ENCODE data around the gene KCNK6. TPM values are rescaled to one million over a fixed set of nuclear protein-coding genes. Genes with fewer than 3 reads are reported as not detected.

The KCNK6 gene
- total and polyA plus RNA-seq, 10 of the 15 experiments (the other 5 are each of a cell fraction or from before 2014, with no cell fraction given), result 0.04 to 1.4 (median 1.1) TPM

- Histone ChIP-seq H3K27me3 (replicated peaks in 1 of 2; ENCODE audit: control insufficient read depth in 2 of 2, insufficient read depth in 2 of 2, low read length in 1 of 2) (no peaks in the 10 kb centered on the region; a peak in 1 of 4 replicates), H3K27ac (ENCODE audit: control insufficient read depth, insufficient read depth) (no peak overlapping the region), H3K79me2 (ENCODE audit: control insufficient read depth, insufficient read depth, low read length) (no peaks in the 10 kb centered on the region), H3K4me3 (no peak overlapping the region), H3K4me2 (ENCODE audit: control insufficient read depth, insufficient read depth) (no peak overlapping the region), H3K9ac (ENCODE audit: control insufficient read depth, insufficient read depth, low read length) (no peak overlapping the region), H2AFZ (ENCODE audit: control insufficient read depth, low read depth, low read length) (no peak overlapping the region), H4K20me1 (ENCODE audit: control insufficient read depth, insufficient read depth) (no peaks in the 10 kb centered on the region), H3K36me3 (ENCODE audit: control insufficient read depth in 2 of 2, insufficient read depth in 2 of 2, low read length in 1 of 2) (no peaks in the 10 kb centered on the region), H3K4me1 (ENCODE audit: control insufficient read depth, insufficient read depth, low read length) (no peaks in the 10 kb centered on the region), H3K9me3 (replicated peaks; ENCODE audit: control insufficient read depth, insufficient read depth, low read length) (no peaks in the 10 kb centered on the region)
- ChIA-PET CTCF (interaction anchor here (1.3 kb wide), 1 partner anchor 33 kb away, joined by 4 read pairs; no protein-coding TSS in a partner anchor), POLR2A (no interaction called here), SMC1A (ENCODE audit: uncharacterized antibody, unreplicated experiment) (no interaction called here), RAD21 (ENCODE audit: unreplicated experiment) (no interaction called here)
- ATAC-seq (no peak), DNase-seq (ENCODE audit: low read depth, low spot score) (no peak), FAIRE-seq (no peak)
- in situ Hi-C loops (cut with MboI), result no loop called here
- TF ChIP-seq IRF5 (IDR thresholded peaks at IDR 0.05; ENCODE audit: borderline replicate concordance) (no peak), EZH2 (IDR thresholded peaks at IDR 0.05; ENCODE audit: borderline replicate concordance, control insufficient read depth, low read depth, low read length) (no peak), KLF5 (IDR thresholded peaks at IDR 0.05; ENCODE audit: partially characterized antibody) (no peak), TARDBP (IDR thresholded peaks at IDR 0.05; ENCODE audit: borderline replicate concordance) (no peak), PBX3 (IDR thresholded peaks at IDR 0.05; ENCODE audit: insufficient replicate concordance, low read depth, low read length) (no peak), CREB1 (IDR thresholded peaks at IDR 0.05; ENCODE audit: low read depth) (no peak)
- TF ChIP-seq, protein P1, sequence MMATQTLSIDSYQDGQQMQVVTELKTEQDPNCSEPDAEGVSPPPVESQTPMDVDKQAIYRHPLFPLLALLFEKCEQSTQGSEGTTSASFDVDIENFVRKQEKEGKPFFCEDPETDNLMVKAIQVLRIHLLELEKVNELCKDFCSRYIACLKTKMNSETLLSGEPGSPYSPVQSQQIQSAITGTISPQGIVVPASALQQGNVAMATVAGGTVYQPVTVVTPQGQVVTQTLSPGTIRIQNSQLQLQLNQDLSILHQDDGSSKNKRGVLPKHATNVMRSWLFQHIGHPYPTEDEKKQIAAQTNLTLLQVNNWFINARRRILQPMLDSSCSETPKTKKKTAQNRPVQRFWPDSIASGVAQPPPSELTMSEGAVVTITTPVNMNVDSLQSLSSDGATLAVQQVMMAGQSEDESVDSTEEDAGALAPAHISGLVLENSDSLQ (IDR thresholded peaks at IDR 0.05), result no peak
- intact Hi-C loops (cut with micrococcal nuclease; ENCODE audit: unreplicated experiment), result no loop called here
- BruUV-seq (replicated peaks), result no TSS peak
- WGBS (ENCODE audit: insufficient coverage, insufficient replicate concordance, low lambda C conversion rate, missing lambda C conversion rate), result 40% methylated on average over 5 of the region's 5 CpGs
Measured at GRCh38 chr19:38277549-38277948, 42.1 kb upstream of the KCNK6 start.
